Gastroesophageal sphincter (tissue), 3 donors: Measurements from ENCODE around the gene PDLIM5.

Experiments used
- EP300 ChIP-seq: sonication (generic); formaldehyde crosslinking; IDR thresholded peaks from one replicate; pipeline ENCODE4 v1.6.1; 2017; ENCODE audit warnings: antibody characterized with exemption, mild to moderate bottlenecking
- POLR2A ChIP-seq, 2 donors: fragments of 450-650 bp; IDR thresholded peaks; one replicate each; pipeline ENCODE4 v1.6.1; 2017; ENCODE audit warnings: antibody characterized with exemption in 2 of 2, mild to moderate bottlenecking in 2 of 2, moderate library complexity in 1 of 2
- POLR2AphosphoS5 ChIP-seq: sonication (generic); formaldehyde crosslinking; IDR thresholded peaks from one replicate; pipeline ENCODE4 v1.6.1; 2017; ENCODE audit warnings: antibody characterized with exemption
- TF ChIP-seq, protein P1 (sequence below), 4 experiments: fragments of 200-600 bp in 2 of 4; fragments of 450-650 bp in 2 of 4; sonication (generic) in 1 of 4; IDR thresholded peaks; one replicate each; pipeline ENCODE4 v1.5.1; 2017 to 2019; ENCODE audit warnings: antibody characterized with exemption in 4 of 4, mild to moderate bottlenecking in 2 of 4, moderate library complexity in 2 of 4

DNA sequence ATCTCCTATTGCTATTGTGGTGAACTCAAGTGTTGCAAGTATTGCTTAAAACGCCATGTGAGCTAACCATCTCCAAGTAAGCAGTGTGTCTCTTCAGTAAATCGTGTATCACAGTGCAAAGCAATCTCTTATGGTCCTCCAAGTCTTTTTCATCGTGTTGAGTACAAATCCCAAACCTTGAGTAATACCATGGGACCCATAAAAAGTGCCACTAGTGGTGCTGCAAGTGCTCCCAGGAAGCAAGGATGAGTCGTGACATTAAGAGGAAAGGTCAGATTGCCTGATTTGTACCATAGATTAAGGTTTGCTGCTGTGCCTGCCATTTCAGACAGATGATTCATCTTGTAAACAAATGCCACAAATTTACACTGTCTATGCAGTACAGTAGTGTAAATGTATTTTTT is 239.1 kb downstream of the PDLIM5 start:
- TF ChIP-seq, protein P1, sequence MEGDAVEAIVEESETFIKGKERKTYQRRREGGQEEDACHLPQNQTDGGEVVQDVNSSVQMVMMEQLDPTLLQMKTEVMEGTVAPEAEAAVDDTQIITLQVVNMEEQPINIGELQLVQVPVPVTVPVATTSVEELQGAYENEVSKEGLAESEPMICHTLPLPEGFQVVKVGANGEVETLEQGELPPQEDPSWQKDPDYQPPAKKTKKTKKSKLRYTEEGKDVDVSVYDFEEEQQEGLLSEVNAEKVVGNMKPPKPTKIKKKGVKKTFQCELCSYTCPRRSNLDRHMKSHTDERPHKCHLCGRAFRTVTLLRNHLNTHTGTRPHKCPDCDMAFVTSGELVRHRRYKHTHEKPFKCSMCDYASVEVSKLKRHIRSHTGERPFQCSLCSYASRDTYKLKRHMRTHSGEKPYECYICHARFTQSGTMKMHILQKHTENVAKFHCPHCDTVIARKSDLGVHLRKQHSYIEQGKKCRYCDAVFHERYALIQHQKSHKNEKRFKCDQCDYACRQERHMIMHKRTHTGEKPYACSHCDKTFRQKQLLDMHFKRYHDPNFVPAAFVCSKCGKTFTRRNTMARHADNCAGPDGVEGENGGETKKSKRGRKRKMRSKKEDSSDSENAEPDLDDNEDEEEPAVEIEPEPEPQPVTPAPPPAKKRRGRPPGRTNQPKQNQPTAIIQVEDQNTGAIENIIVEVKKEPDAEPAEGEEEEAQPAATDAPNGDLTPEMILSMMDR (IDR thresholded peaks at IDR 0.05): no peak
- no peak for TF ChIP-seq EP300
- no peak for TF ChIP-seq POLR2A (IDR thresholded peaks at IDR 0.05)
- TF ChIP-seq POLR2AphosphoS5: no peak
